ENCODE data around the gene WNT3. TPM values are rescaled to one million over a fixed set of nuclear protein-coding genes. Genes with fewer than 3 reads are reported as not detected.

Gene WNT3, protein sequence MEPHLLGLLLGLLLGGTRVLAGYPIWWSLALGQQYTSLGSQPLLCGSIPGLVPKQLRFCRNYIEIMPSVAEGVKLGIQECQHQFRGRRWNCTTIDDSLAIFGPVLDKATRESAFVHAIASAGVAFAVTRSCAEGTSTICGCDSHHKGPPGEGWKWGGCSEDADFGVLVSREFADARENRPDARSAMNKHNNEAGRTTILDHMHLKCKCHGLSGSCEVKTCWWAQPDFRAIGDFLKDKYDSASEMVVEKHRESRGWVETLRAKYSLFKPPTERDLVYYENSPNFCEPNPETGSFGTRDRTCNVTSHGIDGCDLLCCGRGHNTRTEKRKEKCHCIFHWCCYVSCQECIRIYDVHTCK
- total RNA-seq = 1.0 and 1.4 TPM in 2 replicates
- 0.35 TPM for total RNA-seq (2013)
- polyA plus RNA-seq = 0.86 and 6.4 TPM in 2 replicates
- 0.60 and 2.6 TPM in 2 replicates for polyA minus RNA-seq

DNA sequence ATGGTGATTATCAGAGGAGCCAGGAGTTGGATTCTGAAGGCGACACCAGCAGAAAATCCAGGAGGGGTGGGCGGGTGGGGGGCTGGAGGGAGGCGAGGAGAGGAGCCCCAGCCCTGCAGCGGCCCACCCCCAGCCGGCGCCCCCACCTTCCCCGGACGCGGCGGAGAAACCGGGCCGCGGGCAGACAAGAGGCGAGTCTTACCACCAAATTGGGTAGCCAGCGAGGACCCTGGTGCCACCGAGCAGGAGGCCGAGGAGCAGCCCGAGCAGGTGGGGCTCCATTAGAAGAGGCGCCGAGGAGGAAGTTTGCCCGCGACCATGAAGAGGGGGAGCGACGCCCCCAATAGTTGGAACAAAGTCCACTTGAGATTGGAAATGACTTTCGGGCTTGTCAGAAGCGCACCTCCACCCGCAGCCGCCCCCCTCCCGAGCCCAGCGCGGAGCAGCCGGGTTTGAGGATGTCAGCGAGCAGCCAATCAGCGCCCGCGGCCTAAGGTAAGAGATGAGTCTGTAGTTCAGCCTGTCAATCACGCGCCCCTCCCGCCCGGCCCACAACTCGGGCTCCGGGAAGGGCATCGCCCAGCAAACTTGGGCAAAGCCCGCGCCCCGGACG, at the start of gene WNT3:
TSS of gene WNT3 (minus strand) at position 377 of the 613 bp plus-strand sequence. CDS start at position 282, 95 bp downstream.
- Histone ChIP-seq H3K79me2 (ENCODE audit: control insufficient read depth, insufficient read depth, low read length) (no peaks in the 10 kb centered on the region), H3K4me3 (ENCODE audit: control extremely low read depth in 1 of 5, extremely low read depth in 1 of 5, insufficient read depth in 1 of 5, low read depth in 2 of 5, low read length in 4 of 5) (peak within 1 kb of the TSS in 4 of 5 experiments; percentile 42 to 72 (median 60)), H2AFZ (ENCODE audit: insufficient read depth, low read depth, low read length, poor library complexity, severe bottlenecking) (peak within 1 kb of the TSS; percentile 75), H3K9me3 (ENCODE audit: control extremely low read depth in 1 of 3, control insufficient read depth in 2 of 3, insufficient read depth in 1 of 3, low read length in 2 of 3) (peaks cover 0 to 33% (median 0%) of the 10 kb centered on the region in 3 donors), H3K4me2 (replicated peaks; ENCODE audit: low read depth, low read length, poor library complexity, severe bottlenecking) (peak within 1 kb of the TSS; percentile 93), H3K36me3 (replicated peaks in 1 of 2; ENCODE audit: control extremely low read depth in 1 of 2, control insufficient read depth in 1 of 2, extremely low read depth in 1 of 2, insufficient read depth in 2 of 2, low read length in 1 of 2) (no peaks in the 10 kb centered on the region), H3K27ac (ENCODE audit: low read length in 2 of 2) (no peak within 1 kb of the TSS), H3K4me1 (ENCODE audit: control insufficient read depth in 2 of 2, insufficient read depth in 2 of 2, low read length in 2 of 2) (peaks cover 47 to 60% of the 10 kb centered on the region in 2 donors), H3K27me3 (replicated peaks in 1 of 4; ENCODE audit: control extremely low read depth in 1 of 4, control insufficient read depth in 3 of 4, insufficient read depth in 4 of 4, low read length in 3 of 4) (peaks cover 0 to 94% (median 59%) of the 10 kb centered on the region in 4 experiments), H3K9ac (ENCODE audit: low read length) (peak within 1 kb of the TSS; percentile 73), H4K20me1 (ENCODE audit: control insufficient read depth, insufficient read depth, low read length, poor library complexity, severe bottlenecking) (no peaks in the 10 kb centered on the region)
- H3K27ac Mint-ChIP-seq = no peak within 1 kb of the TSS
- WGBS (ENCODE audit: insufficient coverage) = 3% methylated on average over 43 of the region's 47 CpGs
- H3K4me3 Mint-ChIP-seq = peak within 1 kb of the TSS; percentile 89
- no peak for TF ChIP-seq EZH2 (IDR thresholded peaks at IDR 0.05; ENCODE audit: borderline replicate concordance, insufficient read depth, low read depth, low read length, poor library complexity, severe bottlenecking)
- TF ChIP-seq, protein P1, sequence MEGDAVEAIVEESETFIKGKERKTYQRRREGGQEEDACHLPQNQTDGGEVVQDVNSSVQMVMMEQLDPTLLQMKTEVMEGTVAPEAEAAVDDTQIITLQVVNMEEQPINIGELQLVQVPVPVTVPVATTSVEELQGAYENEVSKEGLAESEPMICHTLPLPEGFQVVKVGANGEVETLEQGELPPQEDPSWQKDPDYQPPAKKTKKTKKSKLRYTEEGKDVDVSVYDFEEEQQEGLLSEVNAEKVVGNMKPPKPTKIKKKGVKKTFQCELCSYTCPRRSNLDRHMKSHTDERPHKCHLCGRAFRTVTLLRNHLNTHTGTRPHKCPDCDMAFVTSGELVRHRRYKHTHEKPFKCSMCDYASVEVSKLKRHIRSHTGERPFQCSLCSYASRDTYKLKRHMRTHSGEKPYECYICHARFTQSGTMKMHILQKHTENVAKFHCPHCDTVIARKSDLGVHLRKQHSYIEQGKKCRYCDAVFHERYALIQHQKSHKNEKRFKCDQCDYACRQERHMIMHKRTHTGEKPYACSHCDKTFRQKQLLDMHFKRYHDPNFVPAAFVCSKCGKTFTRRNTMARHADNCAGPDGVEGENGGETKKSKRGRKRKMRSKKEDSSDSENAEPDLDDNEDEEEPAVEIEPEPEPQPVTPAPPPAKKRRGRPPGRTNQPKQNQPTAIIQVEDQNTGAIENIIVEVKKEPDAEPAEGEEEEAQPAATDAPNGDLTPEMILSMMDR (IDR thresholded peaks at IDR 0.05) = no peak
- CTCF ChIA-PET = no interaction called here
- DNase-seq = peak; percentile 72
- H3K9me3 Mint-ChIP-seq (ENCODE audit: insufficient read depth) = no peaks in the 10 kb centered on the region
- POLR2A ChIA-PET = no interaction called here
- ATAC-seq (ENCODE audit: low read depth) = peak; percentile 71
- peaks cover 69% of the 10 kb centered on the region for H3K27me3 Mint-ChIP-seq
- peaks cover 39% of the 10 kb centered on the region for H3K4me1 Mint-ChIP-seq
- intact Hi-C loops (cut with micrococcal nuclease) = no loop called here

DNA sequence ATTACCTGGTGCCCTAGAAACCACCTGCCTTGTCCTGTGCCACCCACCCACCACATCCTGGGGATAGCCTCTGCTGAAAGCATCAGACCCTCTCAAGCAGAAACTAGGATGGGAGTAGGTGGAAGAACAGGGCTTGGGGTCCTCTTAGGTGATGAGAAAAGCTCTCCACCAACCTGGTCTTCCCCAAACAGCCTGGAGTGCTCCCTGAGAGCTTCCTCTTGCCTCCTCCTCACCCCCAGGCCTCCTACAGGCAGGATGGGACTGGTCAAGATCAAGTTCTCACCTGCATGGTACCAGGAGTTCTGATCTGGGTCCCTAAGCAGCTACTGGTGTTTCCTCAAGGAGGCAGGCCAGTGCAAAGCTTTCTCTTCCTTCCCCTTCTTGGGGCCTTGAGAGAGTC, 48.3 kb upstream of the WNT3 start:
- no peaks in the 10 kb centered on the region for H3K79me2 ChIP-seq (ENCODE audit: control insufficient read depth, insufficient read depth, low read length)
- H3K9me3 Mint-ChIP-seq (ENCODE audit: insufficient read depth) = no peaks in the 10 kb centered on the region
- TF ChIP-seq, protein P1 (IDR thresholded peaks at IDR 0.05) = no peak
- DNase-seq (no peak), ATAC-seq (ENCODE audit: low read depth) (no peak)
- no peak overlapping the region for H3K4me3 ChIP-seq (ENCODE audit: control extremely low read depth in 1 of 5, extremely low read depth in 1 of 5, insufficient read depth in 1 of 5, low read depth in 2 of 5, low read length in 4 of 5)
- no peak overlapping the region for H3K27ac ChIP-seq (ENCODE audit: low read length in 2 of 2)
- no peaks in the 10 kb centered on the region for H3K4me1 Mint-ChIP-seq
- CTCF ChIA-PET = no interaction called here
- peaks cover 0 to 23% (median 4%) of the 10 kb centered on the region in 4 experiments for H3K27me3 ChIP-seq (replicated peaks in 1 of 4; ENCODE audit: control extremely low read depth in 1 of 4, control insufficient read depth in 3 of 4, insufficient read depth in 4 of 4, low read length in 3 of 4)
- no peak overlapping the region for H3K27ac Mint-ChIP-seq
- intact Hi-C loops (cut with micrococcal nuclease) = no loop called here
- peaks cover 0 to 4% of the 10 kb centered on the region in 2 donors for H3K4me1 ChIP-seq (ENCODE audit: control insufficient read depth in 2 of 2, insufficient read depth in 2 of 2, low read length in 2 of 2)
- no peak overlapping the region for H3K4me3 Mint-ChIP-seq
- H2AFZ ChIP-seq (ENCODE audit: insufficient read depth, low read depth, low read length, poor library complexity, severe bottlenecking) = no peak overlapping the region
- POLR2A ChIA-PET = no interaction called here
- no peak overlapping the region for H3K9ac ChIP-seq (ENCODE audit: low read length)
- no peaks in the 10 kb centered on the region for H4K20me1 ChIP-seq (ENCODE audit: control insufficient read depth, insufficient read depth, low read length, poor library complexity, severe bottlenecking)
- peaks cover 0 to 6% (median 0%) of the 10 kb centered on the region in 3 donors for H3K9me3 ChIP-seq (ENCODE audit: control extremely low read depth in 1 of 3, control insufficient read depth in 2 of 3, insufficient read depth in 1 of 3, low read length in 2 of 3)
- H3K4me2 ChIP-seq (replicated peaks; ENCODE audit: low read depth, low read length, poor library complexity, severe bottlenecking) = no peak overlapping the region
- peaks cover 36% of the 10 kb centered on the region for H3K27me3 Mint-ChIP-seq
- H3K36me3 ChIP-seq (replicated peaks in 1 of 2; ENCODE audit: control extremely low read depth in 1 of 2, control insufficient read depth in 1 of 2, extremely low read depth in 1 of 2, insufficient read depth in 2 of 2, low read length in 1 of 2) = no peaks in the 10 kb centered on the region
